Heart left ventricle (tissue), 13 donors: ENCODE measurements around the gene PLPPR1.

Experiments used
- CTCF ChIP-seq, 12 donors: fragments of 200-600 bp; sonication (generic) in 4 of 12; IDR thresholded peaks; one replicate each; pipeline versions ENCODE4 v1.5.0 to v1.8.0; 2018 to 2022; ENCODE audit warnings: antibody characterized with exemption in 12 of 12, mild to moderate bottlenecking in 5 of 12
- POLR2A ChIP-seq, 2 donors: fragments of 450-650 bp; IDR thresholded peaks; one replicate each; pipeline ENCODE4 v1.6.1; 2017; ENCODE audit warnings: antibody characterized with exemption in 2 of 2, mild to moderate bottlenecking in 2 of 2, moderate library complexity in 2 of 2
- donor health status: ischemic (EF 13 %, LVEDD 7.1; RV severe dilation, severe dysfunction).
- donor health status: DM: no; HTN: yes; CAD: no.
- donor health status: DM: no; HTN: no; CAD: no.
- donor health status: ischemic (EF 25% LVEDD 6.9; RV normal size, moderate dysfunction).
- donor health status: ischemic (EF 25% LVEDD 5.7; RV mildly dilated, moderate dysfunction).
- donor health status: ischemic (EF 35%, LVEDD 5.7; RV mildly dilated, moderate dysfunction).
- donor health status: nonischemic (EF 11% LVEDD 7.7; RV severe dilation, severe dysfunction).
- donor health status: DM: yes; HTN: yes; CAD: no.
- donor health status: PGD.
- donor health status: ischemic (EF 29% LVEDD 5.4; RV normal size, mild dysfunction).
- donor health status: nonischemic (EF 23%, LVEDD 6.1; RV moderate dilation, normal function).

DNA sequence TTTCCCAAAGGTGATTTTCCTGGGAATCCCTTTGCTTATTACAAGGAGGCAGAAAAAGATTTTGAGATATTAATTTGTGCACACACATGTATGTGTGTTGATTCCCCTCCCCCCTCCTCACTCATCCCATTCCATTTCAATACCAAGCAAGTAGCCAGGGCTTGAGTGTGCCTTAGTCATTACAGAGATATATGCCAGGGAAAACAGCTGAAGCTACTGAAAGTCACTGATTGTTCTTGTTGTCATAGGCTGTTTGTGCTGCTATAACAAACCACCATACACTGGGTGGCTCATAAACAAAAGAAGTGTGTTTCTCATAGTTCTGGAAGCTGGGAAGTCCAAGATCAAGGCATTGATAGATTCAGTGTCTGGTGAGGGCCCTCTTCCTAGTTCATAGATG, 197.6 kb downstream of the PLPPR1 start:
- no peak for TF ChIP-seq CTCF (IDR thresholded peaks at IDR 0.05)
- no peak for TF ChIP-seq POLR2A (IDR thresholded peaks at IDR 0.05)
